ENCODE results near the gene VTI1A. TPM values are rescaled to one million over a fixed set of nuclear protein-coding genes. Genes with fewer than 3 reads are reported as not detected.

VTI1A gene
- total and polyA plus RNA-seq, 2 of the 13 experiments (the other 11 are each of a cell fraction or from before 2014, with no cell fraction given), result 11.7 to 32.7 TPM

DNA sequence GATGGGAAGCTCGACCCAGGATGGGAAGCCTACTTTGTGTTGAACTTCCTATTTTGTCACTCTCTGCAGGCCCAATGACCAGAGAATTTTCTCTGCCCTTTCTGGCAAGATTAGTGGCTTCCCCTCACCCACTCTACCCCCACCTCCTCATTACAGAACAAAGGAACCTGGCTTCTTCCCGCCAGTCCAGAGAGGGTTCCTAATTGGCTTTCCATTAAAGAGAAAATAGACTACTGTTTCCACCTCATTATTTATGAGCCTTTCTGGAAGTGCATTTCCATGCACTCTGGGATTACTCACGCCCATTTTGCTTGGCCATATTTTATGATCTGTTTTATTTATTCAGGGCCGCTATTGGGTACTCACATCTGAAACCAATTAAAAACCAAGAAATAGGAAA is 408.1 kb downstream of the VTI1A start (continued):
- TF ChIP-seq, protein P1, sequence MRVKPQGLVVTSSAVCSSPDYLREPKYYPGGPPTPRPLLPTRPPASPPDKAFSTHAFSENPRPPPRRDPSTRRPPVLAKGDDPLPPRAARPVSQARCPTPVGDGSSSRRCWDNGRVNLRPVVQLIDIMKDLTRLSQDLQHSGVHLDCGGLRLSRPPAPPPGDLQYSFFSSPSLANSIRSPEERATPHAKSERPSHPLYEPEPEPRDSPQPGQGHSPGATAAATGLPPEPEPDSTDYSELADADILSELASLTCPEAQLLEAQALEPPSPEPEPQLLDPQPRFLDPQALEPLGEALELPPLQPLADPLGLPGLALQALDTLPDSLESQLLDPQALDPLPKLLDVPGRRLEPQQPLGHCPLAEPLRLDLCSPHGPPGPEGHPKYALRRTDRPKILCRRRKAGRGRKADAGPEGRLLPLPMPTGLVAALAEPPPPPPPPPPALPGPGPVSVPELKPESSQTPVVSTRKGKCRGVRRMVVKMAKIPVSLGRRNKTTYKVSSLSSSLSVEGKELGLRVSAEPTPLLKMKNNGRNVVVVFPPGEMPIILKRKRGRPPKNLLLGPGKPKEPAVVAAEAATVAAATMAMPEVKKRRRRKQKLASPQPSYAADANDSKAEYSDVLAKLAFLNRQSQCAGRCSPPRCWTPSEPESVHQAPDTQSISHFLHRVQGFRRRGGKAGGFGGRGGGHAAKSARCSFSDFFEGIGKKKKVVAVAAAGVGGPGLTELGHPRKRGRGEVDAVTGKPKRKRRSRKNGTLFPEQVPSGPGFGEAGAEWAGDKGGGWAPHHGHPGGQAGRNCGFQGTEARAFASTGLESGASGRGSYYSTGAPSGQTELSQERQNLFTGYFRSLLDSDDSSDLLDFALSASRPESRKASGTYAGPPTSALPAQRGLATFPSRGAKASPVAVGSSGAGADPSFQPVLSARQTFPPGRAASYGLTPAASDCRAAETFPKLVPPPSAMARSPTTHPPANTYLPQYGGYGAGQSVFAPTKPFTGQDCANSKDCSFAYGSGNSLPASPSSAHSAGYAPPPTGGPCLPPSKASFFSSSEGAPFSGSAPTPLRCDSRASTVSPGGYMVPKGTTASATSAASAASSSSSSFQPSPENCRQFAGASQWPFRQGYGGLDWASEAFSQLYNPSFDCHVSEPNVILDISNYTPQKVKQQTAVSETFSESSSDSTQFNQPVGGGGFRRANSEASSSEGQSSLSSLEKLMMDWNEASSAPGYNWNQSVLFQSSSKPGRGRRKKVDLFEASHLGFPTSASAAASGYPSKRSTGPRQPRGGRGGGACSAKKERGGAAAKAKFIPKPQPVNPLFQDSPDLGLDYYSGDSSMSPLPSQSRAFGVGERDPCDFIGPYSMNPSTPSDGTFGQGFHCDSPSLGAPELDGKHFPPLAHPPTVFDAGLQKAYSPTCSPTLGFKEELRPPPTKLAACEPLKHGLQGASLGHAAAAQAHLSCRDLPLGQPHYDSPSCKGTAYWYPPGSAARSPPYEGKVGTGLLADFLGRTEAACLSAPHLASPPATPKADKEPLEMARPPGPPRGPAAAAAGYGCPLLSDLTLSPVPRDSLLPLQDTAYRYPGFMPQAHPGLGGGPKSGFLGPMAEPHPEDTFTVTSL (CRISPR knock-in tag; IDR thresholded peaks at IDR 0.05; ENCODE audit: borderline replicate concordance), result no peak
- TF ChIP-seq, protein P2, sequence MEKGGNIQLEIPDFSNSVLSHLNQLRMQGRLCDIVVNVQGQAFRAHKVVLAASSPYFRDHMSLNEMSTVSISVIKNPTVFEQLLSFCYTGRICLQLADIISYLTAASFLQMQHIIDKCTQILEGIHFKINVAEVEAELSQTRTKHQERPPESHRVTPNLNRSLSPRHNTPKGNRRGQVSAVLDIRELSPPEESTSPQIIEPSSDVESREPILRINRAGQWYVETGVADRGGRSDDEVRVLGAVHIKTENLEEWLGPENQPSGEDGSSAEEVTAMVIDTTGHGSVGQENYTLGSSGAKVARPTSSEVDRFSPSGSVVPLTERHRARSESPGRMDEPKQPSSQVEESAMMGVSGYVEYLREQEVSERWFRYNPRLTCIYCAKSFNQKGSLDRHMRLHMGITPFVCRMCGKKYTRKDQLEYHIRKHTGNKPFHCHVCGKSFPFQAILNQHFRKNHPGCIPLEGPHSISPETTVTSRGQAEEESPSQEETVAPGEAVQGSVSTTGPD (CRISPR knock-in tag; IDR thresholded peaks at IDR 0.05), result no peak
- TF ChIP-seq ZNF354B (CRISPR knock-in tag; IDR thresholded peaks at IDR 0.05) (no peak), ZNF263 (CRISPR knock-in tag; IDR thresholded peaks at IDR 0.05) (no peak), HOXA7 (CRISPR knock-in tag; IDR thresholded peaks at IDR 0.05) (no peak), HMGA1 (CRISPR knock-in tag; conservative IDR thresholded peaks at IDR 0.05) (no peak), SMAD1 (CRISPR knock-in tag; IDR thresholded peaks at IDR 0.05; ENCODE audit: borderline replicate concordance, low read depth) (no peak), ZMYM4 (CRISPR knock-in tag; IDR thresholded peaks at IDR 0.05) (no peak), YEATS2 (CRISPR knock-in tag; IDR thresholded peaks at IDR 0.05; ENCODE audit: borderline replicate concordance) (no peak), REL (CRISPR knock-in tag; conservative IDR thresholded peaks at IDR 0.05) (no peak), SIX1 (CRISPR knock-in tag; IDR thresholded peaks at IDR 0.05; ENCODE audit: borderline replicate concordance) (no peak)
- TF ChIP-seq, protein P3, sequence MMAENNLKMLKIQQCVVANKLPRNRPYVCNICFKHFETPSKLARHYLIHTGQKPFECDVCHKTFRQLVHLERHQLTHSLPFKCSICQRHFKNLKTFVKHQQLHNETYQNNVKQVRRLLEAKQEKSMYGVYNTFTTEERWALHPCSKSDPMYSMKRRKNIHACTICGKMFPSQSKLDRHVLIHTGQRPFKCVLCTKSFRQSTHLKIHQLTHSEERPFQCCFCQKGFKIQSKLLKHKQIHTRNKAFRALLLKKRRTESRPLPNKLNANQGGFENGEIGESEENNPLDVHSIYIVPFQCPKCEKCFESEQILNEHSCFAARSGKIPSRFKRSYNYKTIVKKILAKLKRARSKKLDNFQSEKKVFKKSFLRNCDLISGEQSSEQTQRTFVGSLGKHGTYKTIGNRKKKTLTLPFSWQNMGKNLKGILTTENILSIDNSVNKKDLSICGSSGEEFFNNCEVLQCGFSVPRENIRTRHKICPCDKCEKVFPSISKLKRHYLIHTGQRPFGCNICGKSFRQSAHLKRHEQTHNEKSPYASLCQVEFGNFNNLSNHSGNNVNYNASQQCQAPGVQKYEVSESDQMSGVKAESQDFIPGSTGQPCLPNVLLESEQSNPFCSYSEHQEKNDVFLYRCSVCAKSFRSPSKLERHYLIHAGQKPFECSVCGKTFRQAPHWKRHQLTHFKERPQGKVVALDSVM (CRISPR knock-in tag; IDR thresholded peaks at IDR 0.05), result no peak
- TF ChIP-seq, protein P4, sequence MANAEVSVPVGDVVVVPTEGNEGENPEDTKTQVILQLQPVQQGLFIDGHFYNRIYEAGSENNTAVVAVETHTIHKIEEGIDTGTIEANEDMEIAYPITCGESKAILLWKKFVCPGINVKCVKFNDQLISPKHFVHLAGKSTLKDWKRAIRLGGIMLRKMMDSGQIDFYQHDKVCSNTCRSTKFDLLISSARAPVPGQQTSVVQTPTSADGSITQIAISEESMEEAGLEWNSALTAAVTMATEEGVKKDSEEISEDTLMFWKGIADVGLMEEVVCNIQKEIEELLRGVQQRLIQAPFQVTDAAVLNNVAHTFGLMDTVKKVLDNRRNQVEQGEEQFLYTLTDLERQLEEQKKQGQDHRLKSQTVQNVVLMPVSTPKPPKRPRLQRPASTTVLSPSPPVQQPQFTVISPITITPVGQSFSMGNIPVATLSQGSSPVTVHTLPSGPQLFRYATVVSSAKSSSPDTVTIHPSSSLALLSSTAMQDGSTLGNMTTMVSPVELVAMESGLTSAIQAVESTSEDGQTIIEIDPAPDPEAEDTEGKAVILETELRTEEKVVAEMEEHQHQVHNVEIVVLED (CRISPR knock-in tag; IDR thresholded peaks at IDR 0.05; ENCODE audit: borderline replicate concordance), result no peak
- TF ChIP-seq, protein P5, sequence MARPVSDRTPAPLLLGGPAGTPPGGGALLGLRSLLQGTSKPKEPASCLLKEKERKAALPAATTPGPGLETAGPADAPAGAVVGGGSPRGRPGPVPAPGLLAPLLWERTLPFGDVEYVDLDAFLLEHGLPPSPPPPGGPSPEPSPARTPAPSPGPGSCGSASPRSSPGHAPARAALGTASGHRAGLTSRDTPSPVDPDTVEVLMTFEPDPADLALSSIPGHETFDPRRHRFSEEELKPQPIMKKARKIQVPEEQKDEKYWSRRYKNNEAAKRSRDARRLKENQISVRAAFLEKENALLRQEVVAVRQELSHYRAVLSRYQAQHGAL (CRISPR knock-in tag; IDR thresholded peaks at IDR 0.05; ENCODE audit: not compliant biosample characterization), result no peak
- TF ChIP-seq, protein P6, sequence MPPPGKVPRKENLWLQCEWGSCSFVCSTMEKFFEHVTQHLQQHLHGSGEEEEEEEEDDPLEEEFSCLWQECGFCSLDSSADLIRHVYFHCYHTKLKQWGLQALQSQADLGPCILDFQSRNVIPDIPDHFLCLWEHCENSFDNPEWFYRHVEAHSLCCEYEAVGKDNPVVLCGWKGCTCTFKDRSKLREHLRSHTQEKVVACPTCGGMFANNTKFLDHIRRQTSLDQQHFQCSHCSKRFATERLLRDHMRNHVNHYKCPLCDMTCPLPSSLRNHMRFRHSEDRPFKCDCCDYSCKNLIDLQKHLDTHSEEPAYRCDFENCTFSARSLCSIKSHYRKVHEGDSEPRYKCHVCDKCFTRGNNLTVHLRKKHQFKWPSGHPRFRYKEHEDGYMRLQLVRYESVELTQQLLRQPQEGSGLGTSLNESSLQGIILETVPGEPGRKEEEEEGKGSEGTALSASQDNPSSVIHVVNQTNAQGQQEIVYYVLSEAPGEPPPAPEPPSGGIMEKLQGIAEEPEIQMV (CRISPR knock-in tag; IDR thresholded peaks at IDR 0.05; ENCODE audit: low read depth), result no peak

Data from HepG2 (cell line).